Trophoblast cell (in vitro differentiated cells and primary cell): ENCODE measurements around the gene CHGA.
A peak's percentile ranks its signal among the peaks of the same experiment; 100 is the strongest.

Experiments
- DNase-seq, 2 donors: peaks; one replicate each; pipeline ENCODE4 v3.0.0-alpha.2; 2016
- H2AFZ ChIP-seq: 2 replicates; pipeline ENCODE4 v1.6.1; 2013; ENCODE audit warnings: low read length, moderate library complexity, mild to moderate bottlenecking; ENCODE audit not compliant: insufficient read depth, poor library complexity
- H2AK5ac ChIP-seq: 2 replicates; pipeline ENCODE4 v1.6.1; 2013; ENCODE audit warnings: mild to moderate bottlenecking, low read length
- H2BK120ac ChIP-seq: 2 replicates; pipeline ENCODE4 v1.6.1; 2013; ENCODE audit warnings: low read length, mild to moderate bottlenecking, moderate library complexity; ENCODE audit not compliant: insufficient read depth, poor library complexity
- H2BK12ac ChIP-seq: 2 replicates; pipeline ENCODE4 v1.6.1; 2013; ENCODE audit warnings: mild to moderate bottlenecking, low read length, moderate library complexity
- H2BK5ac ChIP-seq: 2 replicates; pipeline ENCODE4 v1.6.1; 2013; ENCODE audit warnings: low read length, low read depth, moderate library complexity, mild to moderate bottlenecking; ENCODE audit not compliant: poor library complexity
- H3K14ac ChIP-seq: 2 replicates; pipeline ENCODE4 v1.6.1; 2013; ENCODE audit warnings: mild to moderate bottlenecking, low read length
- H3K18ac ChIP-seq: 2 replicates; pipeline ENCODE4 v1.6.1; 2013; ENCODE audit warnings: mild to moderate bottlenecking, low read length
- H3K23ac ChIP-seq: 2 replicates; pipeline ENCODE4 v1.6.1; 2013; ENCODE audit warnings: low read length
- H3K27ac ChIP-seq: 2 replicates; pipeline ENCODE4 v1.5.1; 2013; ENCODE audit warnings: low read depth, mild to moderate bottlenecking, inconsistent platforms, low read length, moderate library complexity
- H3K27me3 ChIP-seq: 2 replicates; pipeline ENCODE4 v1.6.1; 2013; ENCODE audit warnings: inconsistent platforms, mild to moderate bottlenecking, low read length, moderate library complexity; ENCODE audit not compliant: insufficient read depth
- H3K36me3 ChIP-seq, 2 experiments: 1 replicate in 1 of 2; 2 replicates in 1 of 2; pipeline ENCODE4 v1.6.1; 2013; ENCODE audit warnings: low read length in 2 of 2, mild to moderate bottlenecking in 2 of 2, moderate library complexity in 1 of 2; ENCODE audit not compliant: insufficient read depth in 2 of 2, control insufficient read depth in 1 of 2
- H3K4ac ChIP-seq: 2 replicates; pipeline ENCODE4 v1.6.1; 2013; ENCODE audit warnings: low read depth, mild to moderate bottlenecking, low read length, moderate library complexity
- H3K4me1 ChIP-seq, 2 experiments: 1 replicate in 1 of 2; 2 replicates in 1 of 2; pipeline ENCODE4 v1.6.1; 2013; ENCODE audit warnings: low read length in 2 of 2, mild to moderate bottlenecking in 2 of 2, moderate library complexity in 1 of 2; ENCODE audit not compliant: insufficient read depth in 2 of 2, control insufficient read depth in 1 of 2
- H3K4me2 ChIP-seq: 2 replicates; pipeline ENCODE4 v1.6.1; 2013; ENCODE audit warnings: inconsistent platforms, mild to moderate bottlenecking, low read length, moderate library complexity
- H3K4me3 ChIP-seq: 2 replicates; pipeline ENCODE4 v1.5.1; 2013; ENCODE audit warnings: mild to moderate bottlenecking, low read depth, low read length, inconsistent platforms
- H3K79me1 ChIP-seq: one replicate; pipeline ENCODE4 v1.6.1; 2013; ENCODE audit warnings: low read length
- H3K79me2 ChIP-seq: 2 replicates; pipeline ENCODE4 v1.6.1; 2013; ENCODE audit warnings: low read length, mild to moderate bottlenecking; ENCODE audit not compliant: control insufficient read depth, insufficient read depth, poor library complexity
- H3K9ac ChIP-seq: 2 replicates; pipeline ENCODE4 v1.6.1; 2013; ENCODE audit warnings: mild to moderate bottlenecking, low read length
- H3K9me3 ChIP-seq: 2 replicates; pipeline ENCODE4 v1.6.1; 2013; ENCODE audit warnings: low read depth, mild to moderate bottlenecking, control low read depth, inconsistent platforms, low read length; ENCODE audit not compliant: insufficient read depth
- H4K12ac ChIP-seq: 2 replicates; pipeline ENCODE4 v1.6.1; 2013; ENCODE audit warnings: low read depth, mild to moderate bottlenecking, low read length, moderate library complexity
- H4K8ac ChIP-seq: 2 replicates; pipeline ENCODE4 v1.6.1; 2013; ENCODE audit warnings: low read depth, mild to moderate bottlenecking, low read length, moderate library complexity
- H4K91ac ChIP-seq: one replicate; pipeline ENCODE4 v1.6.1; 2013; ENCODE audit warnings: low read depth, mild to moderate bottlenecking, low read length, moderate library complexity
- WGBS: extraction: QIAGEN DNeasy Blood & Tissue Kit; methylation state at CpG from one replicate; pipeline ENCODE4 v1.1.7; 2013; ENCODE audit warnings: missing lambda C conversion rate; ENCODE audit not compliant: insufficient read length, insufficient coverage; ENCODE audit errors: extremely low coverage; 5-methylcytosine and 5-hydroxymethylcytosine counted together

CHGA gene

DNA sequence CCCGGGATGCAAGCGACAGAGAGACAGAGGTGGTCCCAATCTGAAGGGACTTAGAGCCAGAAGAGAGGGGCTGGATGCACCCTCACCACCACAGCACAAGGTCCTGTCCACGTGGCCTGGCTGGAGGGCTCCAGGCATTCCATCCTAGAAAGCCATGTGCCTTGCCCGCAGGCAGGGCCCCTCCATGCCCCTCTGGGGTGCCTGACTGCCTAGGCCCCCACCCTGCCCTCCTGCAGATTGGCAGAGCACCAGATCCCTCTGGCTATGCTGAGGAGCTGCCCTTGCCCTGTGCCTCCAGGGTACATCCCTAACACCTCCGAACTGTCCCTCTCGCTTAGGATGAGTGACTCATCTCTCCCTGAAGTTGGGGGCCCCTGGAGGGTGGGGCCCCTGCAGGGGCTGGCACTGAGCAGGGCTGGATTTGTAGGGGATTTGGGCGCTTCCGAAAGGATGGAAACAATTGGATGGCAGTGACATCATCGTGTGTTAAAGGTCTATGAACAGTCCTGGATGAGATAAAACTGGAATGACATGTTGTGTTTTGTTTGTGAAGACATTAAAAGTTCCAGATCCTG, 50.9 kb downstream of the CHGA start:
- H2AFZ ChIP-seq = no peak overlapping the region
- H2BK120ac ChIP-seq = no peak overlapping the region
- WGBS = no CpG with 5 or more reads among the region's 9 CpGs
- no peak overlapping the region for H4K8ac ChIP-seq
- no peak overlapping the region for H4K12ac ChIP-seq
- no peak overlapping the region for H2AK5ac ChIP-seq
- H3K4me3 ChIP-seq = no peak overlapping the region
- no peak overlapping the region for H3K4me2 ChIP-seq
- H3K4ac ChIP-seq = no peak overlapping the region
- H2BK5ac ChIP-seq = no peak overlapping the region
- H2BK12ac ChIP-seq = no peak overlapping the region
- H3K18ac ChIP-seq = no peak overlapping the region
- H3K36me3 ChIP-seq = no peaks in the 10 kb centered on the region
- H3K27me3 ChIP-seq = no peaks in the 10 kb centered on the region
- no peaks in the 10 kb centered on the region for H3K4me1 ChIP-seq
- DNase-seq = no peak
- H3K79me1 ChIP-seq = no peaks in the 10 kb centered on the region
- no peak overlapping the region for H3K23ac ChIP-seq
- no peak overlapping the region for H3K14ac ChIP-seq
- peaks cover 9% of the 10 kb centered on the region for H3K9me3 ChIP-seq
- no peak overlapping the region for H4K91ac ChIP-seq
- no peak overlapping the region for H3K9ac ChIP-seq
- no peak overlapping the region for H3K27ac ChIP-seq
- H3K79me2 ChIP-seq = no peaks in the 10 kb centered on the region

GRCh38 chr14:92974541-92975345, 51.8 kb downstream of the CHGA start:
- H3K14ac ChIP-seq = no peak overlapping the region
- H3K27ac ChIP-seq = no peak overlapping the region
- H3K27me3 ChIP-seq = no peaks in the 10 kb centered on the region
- no peak overlapping the region for H4K91ac ChIP-seq
- no peak overlapping the region for H3K4me3 ChIP-seq
- H3K9ac ChIP-seq = no peak overlapping the region
- no peak overlapping the region for H4K12ac ChIP-seq
- H4K8ac ChIP-seq = no peak overlapping the region
- no peak overlapping the region for H3K4ac ChIP-seq
- H2BK120ac ChIP-seq = no peak overlapping the region
- H3K79me2 ChIP-seq = no peaks in the 10 kb centered on the region
- WGBS = no CpG with 5 or more reads among the region's 17 CpGs
- no peaks in the 10 kb centered on the region for H3K4me1 ChIP-seq
- H3K18ac ChIP-seq = no peak overlapping the region
- no peak overlapping the region for H3K23ac ChIP-seq
- DNase-seq = no peak
- no peak overlapping the region for H2BK5ac ChIP-seq
- H3K9me3 ChIP-seq = peaks cover 9% of the 10 kb centered on the region
- H2AFZ ChIP-seq = no peak overlapping the region
- H2AK5ac ChIP-seq = no peak overlapping the region
- no peaks in the 10 kb centered on the region for H3K36me3 ChIP-seq
- no peak overlapping the region for H2BK12ac ChIP-seq
- H3K4me2 ChIP-seq = no peak overlapping the region
- H3K79me1 ChIP-seq = no peaks in the 10 kb centered on the region

DNA sequence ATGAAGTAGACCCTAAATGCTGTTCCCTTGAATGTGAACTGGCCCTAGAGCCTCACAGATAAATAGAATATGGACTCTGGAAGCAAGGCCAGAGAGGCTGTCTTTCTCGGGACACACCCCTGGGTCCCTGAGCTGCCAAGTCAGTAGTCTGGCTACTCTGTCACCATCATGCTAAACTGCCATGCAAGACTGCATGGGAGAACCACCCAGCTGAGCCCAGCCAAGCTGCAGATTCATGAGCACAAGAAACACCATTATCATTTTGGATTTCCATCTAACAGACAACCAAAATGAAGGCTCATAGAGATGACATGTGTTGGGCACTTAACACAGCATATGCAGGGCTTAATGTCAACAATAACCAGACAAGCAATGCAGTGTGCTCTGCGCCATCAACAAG, 53.3 kb downstream of the CHGA start:
- no peak overlapping the region for H3K18ac ChIP-seq
- no peaks in the 10 kb centered on the region for H3K79me1 ChIP-seq
- no peaks in the 10 kb centered on the region for H3K4me1 ChIP-seq
- no peak overlapping the region for H3K9ac ChIP-seq
- no peak overlapping the region for H3K14ac ChIP-seq
- no peaks in the 10 kb centered on the region for H3K79me2 ChIP-seq
- WGBS = no CpG with 5 or more reads among the region's 2 CpGs
- H3K27ac ChIP-seq = no peak overlapping the region
- H3K36me3 ChIP-seq = peaks cover 0 to 2% of the 10 kb centered on the region in 2 experiments
- no peaks in the 10 kb centered on the region for H3K27me3 ChIP-seq
- H3K4me3 ChIP-seq = no peak overlapping the region
- H2BK120ac ChIP-seq = no peak overlapping the region
- no peak overlapping the region for H2AFZ ChIP-seq
- no peak overlapping the region for H3K23ac ChIP-seq
- no peak overlapping the region for H3K4ac ChIP-seq
- no peak overlapping the region for H4K12ac ChIP-seq
- no peak overlapping the region for H4K8ac ChIP-seq
- H4K91ac ChIP-seq = no peak overlapping the region
- no peak for DNase-seq
- H2BK12ac ChIP-seq = no peak overlapping the region
- no peak overlapping the region for H2AK5ac ChIP-seq
- H2BK5ac ChIP-seq = no peak overlapping the region
- no peak overlapping the region for H3K4me2 ChIP-seq
- H3K9me3 ChIP-seq = peaks cover 11% of the 10 kb centered on the region

GRCh38 chr14:92978229-92979021, 55.5 kb downstream of the CHGA start:
- Histone ChIP-seq H3K4me2 (no peak overlapping the region), H3K27ac (no peak overlapping the region), H4K91ac (no peak overlapping the region), H3K9ac (no peak overlapping the region), H3K23ac (no peak overlapping the region), H4K12ac (no peak overlapping the region), H3K4me1 (peaks cover 0 to 2% of the 10 kb centered on the region in 2 experiments), H4K8ac (no peak overlapping the region), H3K18ac (no peak overlapping the region), H3K36me3 (peaks cover 3 to 4% of the 10 kb centered on the region in 2 experiments), H2AFZ (no peak overlapping the region), H3K79me2 (no peaks in the 10 kb centered on the region), H3K27me3 (no peaks in the 10 kb centered on the region), H2AK5ac (no peak overlapping the region), H2BK12ac (no peak overlapping the region), H2BK5ac (no peak overlapping the region), H3K4ac (no peak overlapping the region), H2BK120ac (no peak overlapping the region), H3K9me3 (peaks cover 15% of the 10 kb centered on the region), H3K14ac (no peak overlapping the region), H3K4me3 (no peak overlapping the region), H3K79me1 (no peaks in the 10 kb centered on the region)
- DNase-seq = peak in 1 of 2 donors; percentile 33
- WGBS = no CpG with 5 or more reads among the region's 4 CpGs
